ENCODE data around the gene MAB21L2.

MAB21L2 gene

GRCh38 chr4:150578745-150579501, 3.0 kb upstream of the MAB21L2 start:
- peak; percentile 85 for DNase-seq

GRCh38 chr4:150579551-150580234, 2.3 kb upstream of the MAB21L2 start:
- DNase-seq: peak; percentile 90

GRCh38 chr4:150580306-150580705, 1.6 kb upstream of the MAB21L2 start:
- DNase-seq: no peak

GRCh38 chr4:150581056-150581605, 820 bp upstream of the MAB21L2 start:
- no peak for DNase-seq

GRCh38 chr4:150581641-150582051, 305 bp upstream of the MAB21L2 start:
- peak; percentile 83 for DNase-seq

GRCh38 chr4:150582873-150583286, 929 bp downstream of the MAB21L2 start:
- no peak for DNase-seq

GRCh38 chr4:150583287-150584110, 1.5 kb downstream of the MAB21L2 start:
- peak; percentile 88 for DNase-seq

- no peak for DNase-seq
These were observed 2.4 kb downstream of the MAB21L2 start for GRCh38 chr4:150584111-150584915.

GRCh38 chr4:150585611-150586010, 3.7 kb downstream of the MAB21L2 start:
- peak; percentile 40 for DNase-seq

- no peak for DNase-seq
These were observed 4.3 kb downstream of the MAB21L2 start for GRCh38 chr4:150586162-150586810.

GRCh38 chr4:150588316-150588715, 6.4 kb downstream of the MAB21L2 start:
- DNase-seq: peak; percentile 60

GRCh38 chr4:150589157-150589556, 7.2 kb downstream of the MAB21L2 start:
- DNase-seq: peak; percentile 47

- DNase-seq: peak; percentile 50
These were observed 8.7 kb downstream of the MAB21L2 start for GRCh38 chr4:150590631-150591030.

- DNase-seq: peak; percentile 88
These were observed 9.5 kb downstream of the MAB21L2 start for GRCh38 chr4:150591406-150591805.

GRCh38 chr4:150591904-150592303, 10.0 kb downstream of the MAB21L2 start:
- no peak for DNase-seq

GRCh38 chr4:150593996-150594395, 12.0 kb downstream of the MAB21L2 start:
- DNase-seq: no peak

GRCh38 chr4:150598909-150599308, 17.0 kb downstream of the MAB21L2 start:
- no peak for DNase-seq

- DNase-seq: no peak
These were observed 17.6 kb downstream of the MAB21L2 start for GRCh38 chr4:150599547-150599946.

GRCh38 chr4:150600812-150601445, 19.0 kb downstream of the MAB21L2 start:
- DNase-seq: no peak

- DNase-seq: no peak
These were observed 27.2 kb downstream of the MAB21L2 start for GRCh38 chr4:150609131-150609530.

- no peak for DNase-seq
These were observed 37.1 kb downstream of the MAB21L2 start for GRCh38 chr4:150619042-150619441.

All from retina (tissue), 1 donor.